ENCODE data around the gene EXOC1. TPM values are rescaled to one million over a fixed set of nuclear protein-coding genes. Genes with fewer than 3 reads are reported as not detected.

Gene EXOC1
- total RNA-seq, 1 donor from 2014 or later: 102 TPM

GRCh38 chr4:55817691-55818090, 35.8 kb upstream of the EXOC1 start:
- Mint-ChIP-seq H3K4me3 (ENCODE audit: unreplicated experiment) (no peak overlapping the region), H3K9me3 (ENCODE audit: unreplicated experiment) (no peaks in the 10 kb centered on the region), H3K27me3 (ENCODE audit: unreplicated experiment) (no peaks in the 10 kb centered on the region), H3K27ac (ENCODE audit: unreplicated experiment) (no peak overlapping the region), H3K36me3 (ENCODE audit: unreplicated experiment) (peaks cover 14% of the 10 kb centered on the region), H3K4me1 (ENCODE audit: low read depth, unreplicated experiment) (peaks cover 5% of the 10 kb centered on the region)
- no peak for DNase-seq
- TF ChIP-seq CTCF (IDR thresholded peaks at IDR 0.05; ENCODE audit: partially characterized antibody, unreplicated experiment): no peak

GRCh38 chr4:55819634-55820033, 33.8 kb upstream of the EXOC1 start, which contains the start of gene EXOC1L:
Gene EXOC1L, plus strand, starts transcription at chr4:55819790. Its CDS starts 237 bp downstream, at chr4:55820027.
- H3K36me3 Mint-ChIP-seq (ENCODE audit: unreplicated experiment): peaks cover 5% of the 10 kb centered on the region
- DNase-seq: peak; percentile 75
- peaks cover 5% of the 10 kb centered on the region for H3K4me1 Mint-ChIP-seq (ENCODE audit: low read depth, unreplicated experiment)
- peak within 1 kb of the TSS; percentile 83 for H3K4me3 Mint-ChIP-seq (ENCODE audit: unreplicated experiment)
- TF ChIP-seq CTCF (IDR thresholded peaks at IDR 0.05; ENCODE audit: partially characterized antibody, unreplicated experiment): no peak
- H3K27ac Mint-ChIP-seq (ENCODE audit: unreplicated experiment): peak within 1 kb of the TSS; percentile 60
- no peaks in the 10 kb centered on the region for H3K27me3 Mint-ChIP-seq (ENCODE audit: unreplicated experiment)
- H3K9me3 Mint-ChIP-seq (ENCODE audit: unreplicated experiment): no peaks in the 10 kb centered on the region

- Mint-ChIP-seq H3K27me3 (ENCODE audit: unreplicated experiment) (no peaks in the 10 kb centered on the region), H3K36me3 (ENCODE audit: unreplicated experiment) (peaks cover 5% of the 10 kb centered on the region), H3K4me3 (ENCODE audit: unreplicated experiment) (no peak overlapping the region), H3K4me1 (ENCODE audit: low read depth, unreplicated experiment) (peaks cover 5% of the 10 kb centered on the region), H3K9me3 (ENCODE audit: unreplicated experiment) (no peaks in the 10 kb centered on the region), H3K27ac (ENCODE audit: unreplicated experiment) (no peak overlapping the region)
- no peak for TF ChIP-seq CTCF (IDR thresholded peaks at IDR 0.05; ENCODE audit: partially characterized antibody, unreplicated experiment)
- no peak for DNase-seq
These were observed 33.2 kb upstream of the EXOC1 start for GRCh38 chr4:55820279-55820678.

GRCh38 chr4:55822329-55822728, 31.1 kb upstream of the EXOC1 start:
- DNase-seq: no peak
- no peak for TF ChIP-seq CTCF (IDR thresholded peaks at IDR 0.05; ENCODE audit: partially characterized antibody, unreplicated experiment)
- Mint-ChIP-seq H3K9me3 (ENCODE audit: unreplicated experiment) (no peaks in the 10 kb centered on the region), H3K4me3 (ENCODE audit: unreplicated experiment) (no peak overlapping the region), H3K27me3 (ENCODE audit: unreplicated experiment) (no peaks in the 10 kb centered on the region), H3K36me3 (ENCODE audit: unreplicated experiment) (no peaks in the 10 kb centered on the region), H3K27ac (ENCODE audit: unreplicated experiment) (no peak overlapping the region), H3K4me1 (ENCODE audit: low read depth, unreplicated experiment) (peaks cover 5% of the 10 kb centered on the region)

- peaks cover 4% of the 10 kb centered on the region for H3K36me3 Mint-ChIP-seq (ENCODE audit: unreplicated experiment)
- H3K4me1 Mint-ChIP-seq (ENCODE audit: low read depth, unreplicated experiment): no peaks in the 10 kb centered on the region
- no peaks in the 10 kb centered on the region for H3K9me3 Mint-ChIP-seq (ENCODE audit: unreplicated experiment)
- H3K27me3 Mint-ChIP-seq (ENCODE audit: unreplicated experiment): no peaks in the 10 kb centered on the region
- no peak overlapping the region for H3K27ac Mint-ChIP-seq (ENCODE audit: unreplicated experiment)
- no peak for TF ChIP-seq CTCF (IDR thresholded peaks at IDR 0.05; ENCODE audit: partially characterized antibody, unreplicated experiment)
- no peak for DNase-seq
- H3K4me3 Mint-ChIP-seq (ENCODE audit: unreplicated experiment): no peak overlapping the region
These were observed 28.6 kb upstream of the EXOC1 start for GRCh38 chr4:55824865-55825264.

Data from glutamatergic neuron (in vitro differentiated cells).